Activated CD4-positive, alpha-beta T cell treated with anti-CD3 and anti-CD28 coated beads, Interleukin-2, amount 10 ng/mL, durations not matched to agents 24 days and 14 days (primary cell): Measurements from ENCODE around the gene NBPF1. TPM values are rescaled to one million over a fixed set of nuclear protein-coding genes. Genes with fewer than 3 reads are reported as not detected.
"Not testable (repeated sequence)": the region's sequence is repeated elsewhere in the genome, so short reads cannot be mapped to it uniquely, and the experiment has no call there.

Experiments
- DNase-seq: peaks from one replicate; pipeline ENCODE4 v3.0.0; 2022
- H3K27ac Mint-ChIP-seq: one replicate; pipeline ENCODE4 v1.8.0; 2022; ENCODE audit warnings: mild to moderate bottlenecking, mixed read lengths
- H3K27me3 Mint-ChIP-seq: one replicate; pipeline ENCODE4 v1.8.0; 2022; ENCODE audit warnings: mixed read lengths
- H3K36me3 Mint-ChIP-seq: one replicate; pipeline ENCODE4 v1.8.0; 2022; ENCODE audit warnings: low read depth, mild to moderate bottlenecking, mixed read lengths
- H3K4me1 Mint-ChIP-seq: one replicate; pipeline ENCODE4 v1.8.0; 2021; ENCODE audit warnings: mixed read lengths
- H3K4me3 Mint-ChIP-seq: one replicate; pipeline ENCODE4 v1.8.0; 2022; ENCODE audit warnings: mild to moderate bottlenecking, moderate library complexity, mixed read lengths
- H3K9me3 Mint-ChIP-seq: one replicate; pipeline ENCODE4 v1.8.0; 2021; ENCODE audit warnings: mixed read lengths
- intact Hi-C: fragments of 100-400 bp; cut with micrococcal nuclease; formaldehyde crosslinking; loops from one replicate; pipeline ENCODE4 v1.15.1; 2023
- total RNA-seq: library from RNA; stranded (reverse); gene quantifications from 2 replicates; pipeline ENCODE4 v1.2.3, GENCODE V29; 2022

NBPF1 gene
- total RNA-seq, 1 donor from 2014 or later = 4.2 TPM

GRCh38 chr1:16644482-16645270 is 31.3 kb upstream of the NBPF1 start:
- H3K27ac Mint-ChIP-seq, H3K9me3 Mint-ChIP-seq, H3K4me1 Mint-ChIP-seq, H3K4me3 Mint-ChIP-seq, intact Hi-C loops, H3K27me3 Mint-ChIP-seq, H3K36me3 Mint-ChIP-seq: not testable (repeated sequence)
- peak; percentile 100 for DNase-seq

- intact Hi-C loops = no loop called here
- Mint-ChIP-seq H3K27me3 (peaks cover 3% of the 10 kb centered on the region), H3K4me3 (no peak overlapping the region), H3K36me3 (no peaks in the 10 kb centered on the region), H3K27ac (no peak overlapping the region), H3K4me1 (peaks cover 3% of the 10 kb centered on the region), H3K9me3 (no peaks in the 10 kb centered on the region)
- no peak for DNase-seq
Measured at GRCh38 chr1:16644193-16644481, 30.8 kb upstream of the NBPF1 start.

DNA sequence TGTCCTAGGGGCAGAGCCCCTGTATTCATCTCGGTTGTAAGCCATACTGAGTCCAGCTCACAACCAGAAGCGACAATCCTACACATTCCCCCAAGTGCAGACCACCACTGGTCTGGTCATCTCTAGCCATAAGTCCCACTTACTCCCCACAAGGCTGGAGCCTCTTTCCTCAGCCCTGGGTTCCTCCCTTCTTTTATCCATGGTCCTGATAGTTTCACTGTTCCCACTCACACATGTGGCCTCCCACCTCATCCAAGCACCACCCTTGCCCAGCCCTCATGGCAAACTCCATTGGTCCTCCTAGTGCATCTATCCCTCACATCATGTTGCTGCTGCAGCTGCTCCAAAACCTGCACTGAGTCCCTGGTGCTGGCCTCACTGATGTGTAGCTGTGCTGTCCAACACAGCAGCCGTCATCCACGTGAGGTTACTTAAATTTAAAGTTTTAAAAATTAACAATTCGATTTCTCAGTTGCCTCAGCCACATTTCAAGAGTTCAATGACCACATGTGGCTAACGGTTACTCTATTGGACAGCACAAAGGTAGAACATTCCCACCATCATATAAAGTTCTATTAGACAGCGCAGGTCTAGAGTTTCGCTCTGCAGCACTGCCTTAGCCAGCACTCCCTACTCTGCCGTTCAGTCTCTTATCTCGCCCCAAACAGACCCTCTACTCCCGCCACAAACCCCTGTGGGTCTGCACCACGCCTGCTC is 30.3 kb upstream of the NBPF1 start:
- H3K4me1 Mint-ChIP-seq, H3K9me3 Mint-ChIP-seq, intact Hi-C loops, H3K36me3 Mint-ChIP-seq, H3K27ac Mint-ChIP-seq, H3K4me3 Mint-ChIP-seq, H3K27me3 Mint-ChIP-seq: not testable (repeated sequence)
- DNase-seq = peak; percentile 80

GRCh38 chr1:16643001-16643411 is 29.6 kb upstream of the NBPF1 start:
- H3K36me3 Mint-ChIP-seq, H3K4me3 Mint-ChIP-seq, H3K27ac Mint-ChIP-seq, intact Hi-C loops, H3K27me3 Mint-ChIP-seq, H3K4me1 Mint-ChIP-seq, H3K9me3 Mint-ChIP-seq: not testable (repeated sequence)
- DNase-seq = peak; percentile 75

GRCh38 chr1:16642025-16642966 is 28.9 kb upstream of the NBPF1 start:
- H3K4me1 Mint-ChIP-seq, H3K9me3 Mint-ChIP-seq, H3K27ac Mint-ChIP-seq, intact Hi-C loops, H3K4me3 Mint-ChIP-seq, H3K27me3 Mint-ChIP-seq, H3K36me3 Mint-ChIP-seq: not testable (repeated sequence)
- DNase-seq = peak; percentile 69

DNA sequence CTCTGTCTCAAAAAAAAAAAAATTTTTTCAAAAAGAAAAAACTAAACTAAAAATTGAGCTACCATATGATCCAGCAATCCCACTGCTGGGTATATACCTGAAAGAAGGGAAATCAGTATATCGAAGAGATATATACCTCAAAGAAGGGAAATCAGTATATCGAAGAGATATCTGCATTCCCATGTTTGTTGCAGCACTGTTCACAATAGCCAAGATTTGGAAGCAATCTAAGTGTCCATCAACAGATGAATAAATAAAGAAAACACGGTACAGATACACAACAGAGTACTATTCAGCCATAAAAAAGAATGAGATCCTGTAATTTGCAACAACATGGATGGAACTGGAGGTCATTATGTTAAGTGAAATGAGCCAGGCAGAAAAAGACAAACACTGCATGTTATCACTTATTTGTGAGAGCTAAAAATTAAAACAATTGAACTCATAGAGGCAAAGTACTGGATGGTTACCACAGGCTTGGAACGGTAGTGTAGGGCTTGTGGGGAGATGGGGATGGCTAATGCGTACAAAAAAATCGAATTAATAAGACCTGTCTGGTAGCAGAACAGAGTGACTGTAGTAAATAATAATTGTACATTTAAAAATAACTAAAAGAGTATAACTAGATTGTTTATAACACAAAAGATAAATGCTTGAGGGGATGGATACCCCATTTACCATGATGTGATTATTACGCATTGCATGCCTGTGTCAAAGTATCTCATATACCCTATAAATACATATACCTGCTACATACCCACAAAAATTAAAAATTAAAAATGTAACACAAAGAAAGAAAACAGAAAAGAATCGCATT is 28.0 kb upstream of the NBPF1 start:
- H3K27ac Mint-ChIP-seq, H3K4me1 Mint-ChIP-seq, H3K36me3 Mint-ChIP-seq, intact Hi-C loops, H3K27me3 Mint-ChIP-seq, H3K9me3 Mint-ChIP-seq, H3K4me3 Mint-ChIP-seq: not testable (repeated sequence)
- peak; percentile 58 for DNase-seq

- H3K4me3 Mint-ChIP-seq, intact Hi-C loops, H3K36me3 Mint-ChIP-seq, H3K4me1 Mint-ChIP-seq, H3K27ac Mint-ChIP-seq, H3K9me3 Mint-ChIP-seq, H3K27me3 Mint-ChIP-seq: not testable (repeated sequence)
- DNase-seq = peak; percentile 69
Measured at GRCh38 chr1:16639091-16640031, 26.0 kb upstream of the NBPF1 start.

GRCh38 chr1:16637941-16638778 is 24.8 kb upstream of the NBPF1 start:
- intact Hi-C loops, H3K36me3 Mint-ChIP-seq, H3K27me3 Mint-ChIP-seq, H3K27ac Mint-ChIP-seq, H3K9me3 Mint-ChIP-seq, H3K4me1 Mint-ChIP-seq, H3K4me3 Mint-ChIP-seq: not testable (repeated sequence)
- peak; percentile 70 for DNase-seq

DNA sequence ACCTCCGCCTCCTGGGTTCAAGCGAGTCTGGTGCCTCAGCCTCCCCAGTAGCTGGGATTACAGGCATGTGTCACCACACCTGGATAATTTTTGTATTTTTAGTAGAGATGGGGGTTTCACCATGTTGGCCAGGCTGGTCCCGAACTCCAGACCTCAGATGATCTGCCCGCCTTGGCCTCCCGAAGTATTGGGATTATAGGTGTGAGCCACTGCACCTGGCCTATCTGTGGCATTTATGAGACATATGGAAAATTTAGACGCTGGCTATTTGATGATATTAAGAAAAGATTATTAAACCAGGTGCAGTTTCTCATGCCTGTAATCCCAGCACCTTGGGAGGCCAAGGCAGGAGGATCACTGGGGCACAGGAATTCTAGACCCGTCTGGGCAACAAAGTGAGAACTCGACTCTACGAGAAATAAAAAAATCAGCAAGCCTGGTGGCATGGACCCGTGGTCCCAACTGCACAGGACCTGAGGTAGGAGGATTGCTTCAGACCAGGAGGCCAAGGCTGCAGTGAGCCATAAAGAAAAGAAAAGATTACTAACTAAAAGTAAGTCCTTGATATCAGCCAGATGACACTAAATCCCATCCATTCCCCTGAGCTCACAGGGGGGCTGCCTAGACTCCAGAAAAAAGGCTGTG is 23.3 kb upstream of the NBPF1 start:
- peaks cover 22% of the 10 kb centered on the region for H3K36me3 Mint-ChIP-seq
- H3K4me1 Mint-ChIP-seq, H3K27me3 Mint-ChIP-seq, intact Hi-C loops, H3K27ac Mint-ChIP-seq, H3K4me3 Mint-ChIP-seq, H3K9me3 Mint-ChIP-seq: not testable (repeated sequence)
- peak; percentile 64 for DNase-seq

DNA sequence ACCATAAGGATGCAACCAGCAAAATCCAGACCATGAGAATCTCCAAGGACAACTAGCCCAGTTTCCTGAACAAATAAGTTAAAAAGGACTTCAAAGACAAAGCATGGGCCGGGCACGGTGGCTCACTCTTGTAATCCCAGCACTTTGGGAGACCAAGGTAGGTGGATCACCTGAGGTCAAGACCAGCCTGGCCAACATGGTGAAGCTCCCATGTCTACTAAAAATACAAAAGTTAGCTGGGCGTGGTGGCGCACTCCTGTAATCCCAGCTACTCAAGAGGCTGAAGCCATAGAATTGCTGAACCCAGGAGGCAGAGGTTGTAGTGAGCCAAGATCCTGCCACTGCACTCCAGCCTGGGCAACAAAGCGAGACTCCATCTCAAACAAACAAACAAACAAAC is 22.6 kb upstream of the NBPF1 start:
- intact Hi-C loops, DNase-seq, H3K4me3 Mint-ChIP-seq, H3K4me1 Mint-ChIP-seq, H3K9me3 Mint-ChIP-seq, H3K27me3 Mint-ChIP-seq, H3K27ac Mint-ChIP-seq: not testable (repeated sequence)
- H3K36me3 Mint-ChIP-seq = peaks cover 29% of the 10 kb centered on the region

DNA sequence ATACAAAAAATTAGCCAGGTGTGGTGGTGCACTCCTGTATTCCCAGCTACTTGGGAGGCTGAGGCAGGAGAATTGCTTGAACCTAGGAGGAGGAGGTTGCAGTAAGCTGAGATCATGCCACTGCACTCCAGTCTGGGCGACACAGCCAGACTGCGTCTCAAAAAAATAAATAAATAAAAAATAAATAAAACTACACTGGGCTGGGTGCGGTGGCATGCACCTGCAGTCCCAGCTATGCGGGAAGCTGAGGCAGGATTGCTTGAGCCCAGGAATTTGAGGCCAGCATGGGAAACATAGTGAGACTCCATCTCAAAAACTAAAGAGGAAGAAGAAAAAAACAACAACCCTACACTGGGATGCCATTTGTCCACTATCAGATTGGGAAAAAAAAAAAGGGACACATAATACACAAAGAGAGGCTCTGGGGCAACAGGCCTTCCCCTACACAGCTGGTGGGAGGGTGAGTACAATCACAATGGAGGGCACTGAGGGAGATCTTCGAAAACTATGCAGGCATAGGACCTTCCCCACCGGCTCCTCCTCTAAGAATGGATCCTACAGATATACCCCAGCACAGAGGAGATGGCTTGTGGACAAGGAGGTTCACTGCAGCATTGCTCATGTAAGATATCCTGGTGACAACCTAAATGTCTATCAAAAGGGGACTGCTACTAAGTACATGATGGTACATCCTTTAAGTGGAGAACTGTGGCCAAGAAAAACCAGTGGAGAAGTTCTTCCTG is 20.3 kb upstream of the NBPF1 start:
- H3K27ac Mint-ChIP-seq, H3K9me3 Mint-ChIP-seq, intact Hi-C loops: not testable (repeated sequence)

More for the DNA sequence above, 20.3 kb upstream of the NBPF1 start:
- DNase-seq, H3K4me1 Mint-ChIP-seq, H3K27me3 Mint-ChIP-seq, H3K4me3 Mint-ChIP-seq: not testable (repeated sequence)
- peaks cover 46% of the 10 kb centered on the region for H3K36me3 Mint-ChIP-seq
